ENCODE data around the gene U2AF2. TPM values are rescaled to one million over a fixed set of nuclear protein-coding genes. Genes with fewer than 3 reads are reported as not detected.

Gene U2AF2
- total RNA-seq, 6 experiments from 2014 or later: 55.1 to 75.6 (median 63.5) TPM

DNA sequence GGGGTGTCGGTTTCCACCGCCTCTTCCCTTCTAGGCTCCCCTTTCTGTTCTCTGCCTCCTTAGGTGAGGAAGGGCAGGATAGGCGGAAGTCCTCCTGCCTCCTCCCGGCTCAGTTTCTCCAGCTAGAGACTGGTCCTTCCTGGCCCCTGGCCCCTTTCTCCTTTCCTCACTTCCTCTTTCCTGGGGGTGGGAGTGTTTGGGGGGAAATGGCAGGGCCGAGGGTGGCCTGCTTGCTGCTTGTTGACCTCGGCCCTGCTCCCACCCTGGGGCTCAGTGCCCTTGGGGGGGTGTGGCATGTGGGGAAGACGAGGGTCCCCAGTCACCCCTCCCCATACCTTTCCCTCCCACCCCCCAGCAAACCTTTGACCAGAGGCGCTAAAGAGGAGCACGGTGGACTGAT is 5.0 kb downstream of the U2AF2 start:
- DNase-seq: no peak

DNA sequence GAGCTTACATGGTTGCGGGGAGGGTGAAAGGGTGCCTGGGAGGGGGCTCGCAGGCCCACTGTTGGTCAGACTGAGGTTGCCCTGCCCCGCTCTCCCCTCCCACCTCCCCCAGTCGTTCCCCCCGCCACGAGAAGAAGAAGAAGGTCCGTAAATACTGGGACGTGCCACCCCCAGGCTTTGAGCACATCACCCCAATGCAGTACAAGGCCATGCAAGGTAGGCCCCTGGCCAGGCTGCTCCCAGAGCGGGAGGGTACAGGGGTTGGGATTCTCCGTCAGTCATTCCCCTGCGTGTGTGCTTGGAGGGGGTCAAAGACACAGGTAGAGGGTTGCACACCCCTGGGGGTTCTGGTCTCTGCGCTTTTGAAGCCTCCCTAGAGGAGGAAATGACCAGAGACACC is 5.6 kb downstream of the U2AF2 start:
- no peak for DNase-seq
- 92% methylated on average over 3 of the region's 12 CpGs for WGBS (ENCODE audit: insufficient coverage, low coverage, low lambda C conversion rate, missing lambda C conversion rate)
- no peak for TF ChIP-seq POLR2A (IDR thresholded peaks at IDR 0.05)

More for the DNA sequence above, 5.0 kb downstream of the U2AF2 start:
- intact Hi-C loops (cut with DNase I): no loop called here
- Histone ChIP-seq H3K27me3 (no peaks in the 10 kb centered on the region), H3K36me3 (peaks cover 0 to 43% (median 19%) of the 10 kb centered on the region in 4 donors), H3K4me3 (no peak overlapping the region), H3K27ac (no peak overlapping the region), H3K4me1 (peaks cover 0 to 32% (median 12%) of the 10 kb centered on the region in 4 donors), H3K9me3 (no peaks in the 10 kb centered on the region)
- WGBS (ENCODE audit: insufficient coverage, low coverage, low lambda C conversion rate, missing lambda C conversion rate): 48% methylated on average over 8 of the region's 9 CpGs
- TF ChIP-seq, protein P1, sequence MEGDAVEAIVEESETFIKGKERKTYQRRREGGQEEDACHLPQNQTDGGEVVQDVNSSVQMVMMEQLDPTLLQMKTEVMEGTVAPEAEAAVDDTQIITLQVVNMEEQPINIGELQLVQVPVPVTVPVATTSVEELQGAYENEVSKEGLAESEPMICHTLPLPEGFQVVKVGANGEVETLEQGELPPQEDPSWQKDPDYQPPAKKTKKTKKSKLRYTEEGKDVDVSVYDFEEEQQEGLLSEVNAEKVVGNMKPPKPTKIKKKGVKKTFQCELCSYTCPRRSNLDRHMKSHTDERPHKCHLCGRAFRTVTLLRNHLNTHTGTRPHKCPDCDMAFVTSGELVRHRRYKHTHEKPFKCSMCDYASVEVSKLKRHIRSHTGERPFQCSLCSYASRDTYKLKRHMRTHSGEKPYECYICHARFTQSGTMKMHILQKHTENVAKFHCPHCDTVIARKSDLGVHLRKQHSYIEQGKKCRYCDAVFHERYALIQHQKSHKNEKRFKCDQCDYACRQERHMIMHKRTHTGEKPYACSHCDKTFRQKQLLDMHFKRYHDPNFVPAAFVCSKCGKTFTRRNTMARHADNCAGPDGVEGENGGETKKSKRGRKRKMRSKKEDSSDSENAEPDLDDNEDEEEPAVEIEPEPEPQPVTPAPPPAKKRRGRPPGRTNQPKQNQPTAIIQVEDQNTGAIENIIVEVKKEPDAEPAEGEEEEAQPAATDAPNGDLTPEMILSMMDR (IDR thresholded peaks at IDR 0.05): no peak
- no peak for TF ChIP-seq POLR2A (IDR thresholded peaks at IDR 0.05)
- no peak for ATAC-seq

DNA sequence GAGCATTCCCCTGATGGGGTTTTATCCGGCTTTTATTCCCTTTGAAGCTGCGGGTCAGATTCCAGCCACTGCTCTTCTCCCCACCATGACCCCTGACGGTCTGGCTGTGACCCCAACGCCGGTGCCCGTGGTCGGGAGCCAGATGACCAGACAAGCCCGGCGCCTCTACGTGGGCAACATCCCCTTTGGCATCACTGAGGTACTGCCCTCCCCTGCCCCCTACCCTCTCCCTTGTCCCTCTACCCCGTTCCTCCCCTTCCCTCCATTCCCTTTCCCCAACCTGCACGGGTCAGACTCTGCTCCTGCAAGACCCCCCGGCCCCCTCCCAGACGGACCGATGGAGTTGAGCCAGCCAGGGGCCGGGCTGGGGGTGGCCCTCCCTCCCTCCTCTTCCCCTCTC is 6.2 kb downstream of the U2AF2 start:
- TF ChIP-seq, protein P1 (IDR thresholded peaks at IDR 0.05): no peak
- TF ChIP-seq POLR2A (IDR thresholded peaks at IDR 0.05): no peak
- Histone ChIP-seq H3K36me3 (peaks cover 0 to 52% (median 22%) of the 10 kb centered on the region in 4 donors), H3K4me3 (no peak overlapping the region), H3K27me3 (no peaks in the 10 kb centered on the region), H3K9me3 (no peaks in the 10 kb centered on the region), H3K27ac (no peak overlapping the region), H3K4me1 (peaks cover 0 to 29% (median 12%) of the 10 kb centered on the region in 4 donors)
- DNase-seq: no peak
- ATAC-seq: no peak
- intact Hi-C loops (cut with DNase I): no loop called here
- 82% methylated on average over 7 of the region's 16 CpGs for WGBS (ENCODE audit: insufficient coverage, low coverage, low lambda C conversion rate, missing lambda C conversion rate)

More for the DNA sequence above, 5.6 kb downstream of the U2AF2 start:
- Histone ChIP-seq H3K4me3 (no peak overlapping the region), H3K27me3 (no peaks in the 10 kb centered on the region), H3K27ac (no peak overlapping the region), H3K36me3 (peaks cover 0 to 46% (median 19%) of the 10 kb centered on the region in 4 donors), H3K4me1 (peaks cover 0 to 32% (median 12%) of the 10 kb centered on the region in 4 donors), H3K9me3 (no peaks in the 10 kb centered on the region)
- no peak for ATAC-seq
- intact Hi-C loops (cut with DNase I): no loop called here

DNA sequence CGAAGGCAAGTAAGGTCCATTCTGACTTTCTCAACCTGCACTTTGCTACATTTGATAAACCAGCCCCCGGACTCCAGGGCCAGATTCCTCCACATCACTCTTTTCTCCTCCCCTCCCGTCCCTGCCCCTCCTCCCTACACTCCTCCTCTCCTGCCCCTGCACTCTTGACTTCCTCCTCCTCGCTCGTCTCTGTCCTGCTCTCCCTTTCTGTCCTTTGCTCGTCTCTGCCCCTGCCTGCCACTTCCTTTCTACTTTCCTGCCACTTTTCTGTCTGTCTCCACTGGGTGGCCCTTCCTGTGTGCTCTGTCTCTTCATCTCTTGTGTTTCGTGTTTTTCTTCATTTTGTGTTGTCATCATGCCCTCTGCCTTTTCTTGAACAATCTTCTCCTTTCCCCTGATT is 7.0 kb downstream of the U2AF2 start:
- Histone ChIP-seq H3K27me3 (no peaks in the 10 kb centered on the region), H3K36me3 (peaks cover 0 to 60% (median 26%) of the 10 kb centered on the region in 4 donors), H3K27ac (no peak overlapping the region), H3K9me3 (no peaks in the 10 kb centered on the region), H3K4me3 (no peak overlapping the region), H3K4me1 (peaks cover 0 to 21% (median 8%) of the 10 kb centered on the region in 4 donors)
- DNase-seq (no peak), ATAC-seq (no peak)
- 44% methylated on average over 7 of the region's 7 CpGs for WGBS (ENCODE audit: insufficient coverage, low coverage, low lambda C conversion rate, missing lambda C conversion rate)
- no peak for TF ChIP-seq POLR2A (IDR thresholded peaks at IDR 0.05)
- TF ChIP-seq, protein P1 (IDR thresholded peaks at IDR 0.05): no peak
- intact Hi-C loops (cut with DNase I): no loop called here

DNA sequence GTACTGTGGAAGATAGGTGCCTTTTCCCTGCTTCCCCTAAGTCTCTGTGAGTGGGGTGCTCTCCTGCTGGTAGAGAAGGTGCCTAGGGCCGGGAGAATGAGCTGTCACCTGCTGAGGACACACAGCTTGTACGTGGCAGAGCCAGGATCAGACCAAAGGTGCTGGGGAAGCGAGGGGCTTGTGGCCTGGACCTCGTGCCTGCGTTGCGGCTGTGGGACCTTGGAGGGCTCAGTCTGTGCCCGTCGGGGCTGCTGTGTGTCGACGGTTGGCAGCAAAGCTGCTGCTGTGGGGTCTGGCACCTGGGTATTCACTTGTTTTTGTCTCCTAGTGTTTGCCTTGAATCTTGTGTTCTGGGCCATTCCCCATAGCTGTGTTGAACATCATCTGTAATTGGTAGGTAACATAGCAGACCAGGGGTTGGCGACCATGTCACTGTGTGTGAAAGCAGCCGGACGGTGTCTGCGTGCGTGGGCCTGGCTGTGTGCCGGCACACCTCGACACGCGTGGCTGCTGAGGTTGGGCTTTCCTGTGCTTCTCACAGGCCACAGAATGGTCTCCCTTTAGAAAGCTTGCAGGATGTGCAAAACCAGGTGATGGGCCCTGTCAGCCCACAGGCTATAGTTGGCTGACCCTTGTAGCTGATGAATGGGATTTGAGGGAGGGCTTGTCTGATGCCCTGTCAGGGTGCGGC is 9.2 kb downstream of the U2AF2 start:
- no CpG with 5 or more reads among the region's 20 CpGs for WGBS (ENCODE audit: insufficient coverage, low coverage, low lambda C conversion rate, missing lambda C conversion rate)
- Histone ChIP-seq H3K9me3 (no peaks in the 10 kb centered on the region), H3K27me3 (no peaks in the 10 kb centered on the region), H3K27ac (no peak overlapping the region), H3K4me3 (no peak overlapping the region), H3K4me1 (no peaks in the 10 kb centered on the region), H3K36me3 (peaks cover 5 to 82% (median 32%) of the 10 kb centered on the region in 4 donors)
- intact Hi-C loops (cut with DNase I): no loop called here
- TF ChIP-seq, protein P1 (IDR thresholded peaks at IDR 0.05): no peak
- no peak for TF ChIP-seq POLR2A (IDR thresholded peaks at IDR 0.05)
- DNase-seq (no peak), ATAC-seq (no peak)
